ENCODE results near the gene DHX16.
"Not testable (repeated sequence)": the region's sequence is repeated elsewhere in the genome, so short reads cannot be mapped to it uniquely, and the experiment has no call there.

DHX16 gene

DNA sequence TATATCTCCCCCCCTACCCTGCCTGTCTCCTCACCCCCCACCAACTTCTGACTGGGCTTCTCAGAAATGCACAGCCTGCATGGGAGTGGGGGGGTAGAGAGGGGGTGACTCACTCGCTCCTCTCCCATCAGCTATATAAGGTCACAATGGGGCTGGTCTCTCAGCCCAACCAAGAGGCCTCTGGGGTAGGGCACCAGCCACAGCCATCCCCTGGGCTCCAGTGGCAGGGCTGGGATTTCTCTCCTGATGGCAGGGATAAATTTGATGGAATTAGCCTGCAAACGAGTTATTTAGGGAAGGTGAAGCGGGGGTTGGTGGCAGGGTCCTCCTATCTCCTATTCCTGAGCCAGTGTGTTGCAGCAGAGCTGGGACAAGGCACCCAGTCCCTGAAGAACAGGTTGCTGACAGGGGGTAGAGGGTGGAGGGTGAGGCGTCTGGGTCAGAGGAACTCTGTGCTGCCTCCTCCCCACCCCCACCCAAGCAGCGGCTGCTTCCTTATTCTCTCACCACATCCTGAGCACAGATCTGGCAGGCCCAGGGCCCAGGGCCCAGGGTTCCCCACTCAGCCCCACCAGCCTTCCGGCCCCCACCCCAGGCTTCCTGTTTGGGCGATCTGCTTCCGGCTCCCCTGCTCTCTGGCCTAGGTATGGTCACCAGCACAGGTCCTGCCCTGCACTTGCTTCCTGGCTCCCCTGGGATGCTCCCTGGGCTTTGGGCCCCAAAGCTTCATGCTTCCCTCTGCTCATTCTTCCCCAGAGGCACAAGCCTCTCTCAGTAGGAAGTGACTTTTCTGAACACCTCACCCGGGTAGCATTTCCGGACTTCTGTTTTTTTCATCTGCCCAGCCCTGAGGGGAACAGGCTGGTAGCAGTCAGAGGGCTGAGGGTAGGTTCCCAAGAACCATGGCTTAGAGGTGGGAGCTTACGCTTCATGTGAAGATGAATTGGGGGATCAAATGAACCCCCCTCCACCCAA, 9.6 kb upstream of the DHX16 start:
- peak; percentile 91 for DNase-seq (ENCODE audit: low read depth)
- no peak for TF ChIP-seq CTCF (conservative IDR thresholded peaks at IDR 0.05; ENCODE audit: low read depth, low read length)
- H3K4me3 ChIP-seq (ENCODE audit: low read depth, low read length), result peak overlapping the region; percentile 89

DNA sequence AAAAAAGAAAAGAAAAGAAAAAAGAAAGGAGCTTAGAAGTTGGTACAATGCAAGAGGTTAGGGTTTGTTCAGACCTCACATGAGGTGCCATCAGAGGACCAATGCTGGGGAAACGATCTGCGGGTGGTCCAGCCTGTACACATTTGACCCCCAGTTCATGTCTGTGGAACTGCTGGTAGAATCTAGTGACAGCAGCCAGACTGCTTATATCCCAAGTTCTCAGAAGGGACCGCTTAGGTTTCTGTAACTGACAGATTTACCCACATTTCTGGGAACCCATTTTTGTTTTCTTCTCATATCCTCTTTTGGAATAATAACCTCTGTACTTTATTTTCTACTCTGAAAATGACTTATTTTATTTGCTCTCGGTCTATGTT, 8.9 kb upstream of the DHX16 start:
- peak overlapping the region; percentile 89 for H3K4me3 ChIP-seq (ENCODE audit: low read depth, low read length)
- no peak for TF ChIP-seq CTCF (conservative IDR thresholded peaks at IDR 0.05; ENCODE audit: low read depth, low read length)
- no peak for DNase-seq (ENCODE audit: low read depth)

GRCh38 chr6:30679765-30680535, 7.1 kb upstream of the DHX16 start:
- peak overlapping the region; percentile 7 for H3K4me3 ChIP-seq (ENCODE audit: low read depth, low read length)
- no peak for TF ChIP-seq CTCF (conservative IDR thresholded peaks at IDR 0.05; ENCODE audit: low read depth, low read length)
- no peak for DNase-seq (ENCODE audit: low read depth)

- H3K4me3 ChIP-seq (ENCODE audit: low read depth, low read length), result peak overlapping the region; percentile 41
- peak; percentile 96 for TF ChIP-seq CTCF (conservative IDR thresholded peaks at IDR 0.05; ENCODE audit: low read depth, low read length)
- DNase-seq (ENCODE audit: low read depth), result peak; percentile 86
These were observed 6.3 kb upstream of the DHX16 start for GRCh38 chr6:30678964-30679726.

- no peak overlapping the region for H3K4me3 ChIP-seq (ENCODE audit: low read depth, low read length)
- DNase-seq (ENCODE audit: low read depth), result no peak
- no peak for TF ChIP-seq CTCF (conservative IDR thresholded peaks at IDR 0.05; ENCODE audit: low read depth, low read length)
These were observed 4.0 kb upstream of the DHX16 start for GRCh38 chr6:30676660-30677285.

DNA sequence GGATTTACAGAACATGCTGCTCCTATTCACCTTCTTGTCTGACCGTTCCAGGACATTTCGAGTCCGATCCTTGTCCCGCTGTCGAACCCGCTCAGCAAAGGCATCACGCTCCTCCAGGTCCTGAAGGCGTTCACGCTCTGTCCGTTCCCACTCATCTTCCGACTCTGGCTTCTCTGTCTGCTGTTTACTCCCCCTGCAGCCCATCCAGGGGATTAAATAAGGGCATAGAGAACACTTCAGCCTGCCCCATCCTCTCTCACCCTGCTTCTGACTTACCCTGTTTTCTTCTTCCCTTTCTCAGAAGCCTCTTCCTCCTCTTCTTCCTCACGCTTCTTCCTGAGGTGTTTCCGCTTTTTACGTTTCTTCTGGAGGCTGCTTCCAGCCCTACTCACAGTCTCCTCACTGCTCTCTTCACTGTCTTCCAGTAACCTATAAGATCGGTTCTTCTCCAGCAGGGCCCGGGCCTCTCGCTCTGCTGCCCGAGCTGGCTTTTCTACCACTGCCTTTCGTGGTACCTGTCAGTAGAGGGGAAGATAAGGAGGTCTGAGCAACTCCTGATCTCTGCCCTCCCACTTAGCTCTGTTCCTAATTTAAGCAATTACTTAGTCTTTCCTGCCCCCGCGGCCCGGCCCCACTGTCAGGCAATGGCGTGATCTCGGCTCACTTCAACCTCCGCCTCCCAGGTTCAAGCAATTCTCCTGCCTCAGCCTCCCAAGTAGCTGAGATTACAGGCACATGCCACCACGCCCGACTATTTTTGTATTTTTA, 1.9 kb downstream of the DHX16 start:
- TF ChIP-seq CTCF (conservative IDR thresholded peaks at IDR 0.05; ENCODE audit: low read depth, low read length), result peak; percentile 56
- no peak for DNase-seq (ENCODE audit: low read depth)
- H3K4me3 ChIP-seq (ENCODE audit: low read depth, low read length), result no peak overlapping the region

- H3K4me3 ChIP-seq (ENCODE audit: low read depth, low read length); DNase-seq (ENCODE audit: low read depth): not testable (repeated sequence)
These were observed 6.5 kb downstream of the DHX16 start for GRCh38 chr6:30666300-30666699.
